ENCODE data around the gene PTK7. TPM values are rescaled to one million over a fixed set of nuclear protein-coding genes. Genes with fewer than 3 reads are reported as not detected.

Gene PTK7
- total RNA-seq, 1 experiment from 2014 or later = 48.1 TPM

- intact Hi-C loops (cut with micrococcal nuclease) = no loop called here
- TF ChIP-seq EZH2phosphoT487 (IDR thresholded peaks at IDR 0.05; ENCODE audit: borderline replicate concordance, low read length) (no peak), EZH2 (IDR thresholded peaks at IDR 0.05; ENCODE audit: low read length, unreplicated experiment) (no peak), CTCF (conservative IDR thresholded peaks at IDR 0.05; ENCODE audit: low read depth, low read length) (no peak)
- H3K4me1 ChIP-seq (ENCODE audit: insufficient read depth, low read length) = peaks cover 21% of the 10 kb centered on the region
- no peak overlapping the region for H3K4me2 ChIP-seq (ENCODE audit: low read length)
- POLR2A ChIA-PET (ENCODE audit: unreplicated experiment) = interaction anchor here (0.5 kb wide), 1 partner anchor 121 kb away, joined by 3 read pairs; no protein-coding TSS in a partner anchor
- no peak overlapping the region for H2AFZ ChIP-seq (ENCODE audit: low read length)
- no peaks in the 10 kb centered on the region for H3K27me3 ChIP-seq (ENCODE audit: low read length)
- DNase-seq (no peak), ATAC-seq (no peak)
- H3F3A ChIP-seq (ENCODE audit: low read length, unreplicated experiment) = no peaks in the 10 kb centered on the region
- no peak overlapping the region for H3K4me3 ChIP-seq (ENCODE audit: low read length)
- CTCF ChIA-PET = no interaction called here
- peaks cover 8% of the 10 kb centered on the region; the same call in 1 of the 2 replicates for H3K79me2 ChIP-seq (ENCODE audit: low read length)
- H4K20me1 ChIP-seq (ENCODE audit: low read length) = no peaks in the 10 kb centered on the region
- no peaks in the 10 kb centered on the region for H3K36me3 ChIP-seq (ENCODE audit: low read depth, low read length)
- no peak overlapping the region for H3K9ac ChIP-seq (ENCODE audit: low read length)
- BruUV-seq (replicated peaks) = no TSS peak
- no peaks in the 10 kb centered on the region for H3K9me3 ChIP-seq (ENCODE audit: low read length)
- H3K27ac ChIP-seq (ENCODE audit: low read length) = no peak overlapping the region
- no peaks in the 10 kb centered on the region for H3K9me2 ChIP-seq (replicated peaks; ENCODE audit: low read length)
Observed at GRCh38 chr6:43120101-43120763, 44.1 kb downstream of the PTK7 start.

GRCh38 chr6:43120944-43121913 lies 45.1 kb downstream of the PTK7 start:
- POLR2A ChIA-PET (ENCODE audit: unreplicated experiment) = no interaction called here
- peak overlapping the region; percentile 16 for H3K4me2 ChIP-seq (ENCODE audit: low read length)
- H2AFZ ChIP-seq (ENCODE audit: low read length) = no peak overlapping the region
- no peaks in the 10 kb centered on the region for H3K27me3 ChIP-seq (ENCODE audit: low read length)
- H3F3A ChIP-seq (ENCODE audit: low read length, unreplicated experiment) = no peaks in the 10 kb centered on the region
- intact Hi-C loops (cut with micrococcal nuclease) = no loop called here
- no peaks in the 10 kb centered on the region for H3K9me2 ChIP-seq (replicated peaks; ENCODE audit: low read length)
- no peak overlapping the region for H3K4me3 ChIP-seq (ENCODE audit: low read length)
- no peaks in the 10 kb centered on the region for H3K9me3 ChIP-seq (ENCODE audit: low read length)
- no peaks in the 10 kb centered on the region for H3K36me3 ChIP-seq (ENCODE audit: low read depth, low read length)
- peaks cover 3% of the 10 kb centered on the region; the same call in 1 of the 2 replicates for H3K79me2 ChIP-seq (ENCODE audit: low read length)
- peak; percentile 62 for ATAC-seq
- no peak overlapping the region for H3K9ac ChIP-seq (ENCODE audit: low read length)
- no peaks in the 10 kb centered on the region for H4K20me1 ChIP-seq (ENCODE audit: low read length)
- DNase-seq = peak; percentile 86
- no peak for TF ChIP-seq CTCF (conservative IDR thresholded peaks at IDR 0.05; ENCODE audit: low read depth, low read length)
- no peak for TF ChIP-seq EZH2 (IDR thresholded peaks at IDR 0.05; ENCODE audit: low read length, unreplicated experiment)
- no peak for TF ChIP-seq EZH2phosphoT487 (IDR thresholded peaks at IDR 0.05; ENCODE audit: borderline replicate concordance, low read length)
- CTCF ChIA-PET = no interaction called here
- BruUV-seq (replicated peaks) = no TSS peak
- peaks cover 16% of the 10 kb centered on the region for H3K4me1 ChIP-seq (ENCODE audit: insufficient read depth, low read length)
- peak overlapping the region; percentile 38 for H3K27ac ChIP-seq (ENCODE audit: low read length)
